Activated CD8-positive, alpha-beta T cell treated with anti-CD3 and anti-CD28 coated beads, Interleukin-2, amount 10 ng/mL, durations not matched to agents 7 days and 5 days (primary cell): ENCODE results near the gene AATK. TPM values are rescaled to one million over a fixed set of nuclear protein-coding genes. Genes with fewer than 3 reads are reported as not detected.

Experiments used
- ATAC-seq: fragments of 150-1000 bp; cut with Tn5 transposase; one replicate; pipeline ENCODE4 v1.10.0; 2021; ENCODE audit warnings: moderate library complexity
- CTCF ChIA-PET: fragments of 350-600 bp; sonication (Branson Sonifier 250); formaldehyde crosslinking; loops from one replicate; lab custom pipeline; 2021; ENCODE audit warnings: antibody characterized with exemption; lab: Charles Lee
- POLR2A ChIA-PET: fragments of 350-600 bp; sonication (Branson Sonifier 250); formaldehyde crosslinking; loops from one replicate; lab custom pipeline; 2021; ENCODE audit warnings: antibody characterized with exemption; lab: Charles Lee
- DNase-seq: peaks from one replicate; pipeline ENCODE4 v3.0.0-alpha.2; 2020
- H3K27ac Mint-ChIP-seq: one replicate; pipeline ENCODE4 v1.8.0; 2021; ENCODE audit warnings: mild to moderate bottlenecking, mixed read lengths
- H3K27me3 Mint-ChIP-seq: one replicate; pipeline ENCODE4 v1.8.0; 2021; ENCODE audit warnings: low read depth, mixed read lengths
- H3K36me3 Mint-ChIP-seq: one replicate; pipeline ENCODE4 v1.8.0; 2021; ENCODE audit warnings: low read depth, mixed read lengths
- H3K4me1 Mint-ChIP-seq: one replicate; pipeline ENCODE4 v1.8.0; 2021; ENCODE audit warnings: low read depth, mixed read lengths
- H3K4me3 Mint-ChIP-seq: one replicate; pipeline ENCODE4 v1.8.0; 2021; ENCODE audit warnings: mild to moderate bottlenecking, mixed read lengths
- H3K9me3 Mint-ChIP-seq: one replicate; pipeline ENCODE4 v1.8.0; 2022; ENCODE audit warnings: mixed read lengths; ENCODE audit not compliant: insufficient read depth
- total RNA-seq, 2 experiments: library from RNA; stranded (reverse); gene quantifications; one replicate each; pipeline ENCODE4 v1.2.3, GENCODE V29; 2021

Gene AATK
- total RNA-seq, 2 experiments from 2014 or later = 0.71 to 1.1 TPM

- no peaks in the 10 kb centered on the region for H3K27me3 Mint-ChIP-seq
- ATAC-seq (no peak), DNase-seq (no peak)
- POLR2A ChIA-PET = no interaction called here
- no peak overlapping the region for H3K27ac Mint-ChIP-seq
- no peaks in the 10 kb centered on the region for H3K4me1 Mint-ChIP-seq
- H3K4me3 Mint-ChIP-seq = no peak overlapping the region
- CTCF ChIA-PET = no interaction called here
- H3K36me3 Mint-ChIP-seq = no peaks in the 10 kb centered on the region
- H3K9me3 Mint-ChIP-seq = no peaks in the 10 kb centered on the region
Measured at GRCh38 chr17:81204578-81204977, 38.6 kb upstream of the AATK start.

- no peaks in the 10 kb centered on the region for H3K27me3 Mint-ChIP-seq
- H3K9me3 Mint-ChIP-seq = no peaks in the 10 kb centered on the region
- ATAC-seq (no peak), DNase-seq (no peak)
- no peak overlapping the region for H3K27ac Mint-ChIP-seq
- H3K36me3 Mint-ChIP-seq = no peaks in the 10 kb centered on the region
- no peak overlapping the region for H3K4me3 Mint-ChIP-seq
- CTCF ChIA-PET = no interaction called here
- POLR2A ChIA-PET = no interaction called here
- H3K4me1 Mint-ChIP-seq = no peaks in the 10 kb centered on the region
Measured at GRCh38 chr17:81203136-81203535, 37.1 kb upstream of the AATK start.

- no peak for DNase-seq
- Mint-ChIP-seq H3K9me3 (no peaks in the 10 kb centered on the region), H3K27ac (no peak overlapping the region)
Measured at GRCh38 chr17:81202318-81202717, 36.3 kb upstream of the AATK start.

GRCh38 chr17:81200695-81201580 is 34.9 kb upstream of the AATK start:
- Mint-ChIP-seq H3K4me1 (no peaks in the 10 kb centered on the region), H3K4me3 (no peak overlapping the region), H3K27me3 (no peaks in the 10 kb centered on the region), H3K36me3 (no peaks in the 10 kb centered on the region), H3K9me3 (no peaks in the 10 kb centered on the region), H3K27ac (no peak overlapping the region)
- ChIA-PET POLR2A (no interaction called here), CTCF (interaction anchor here (1.3 kb wide), 1 partner anchor 57 kb away, joined by 3 read pairs; no protein-coding TSS in a partner anchor)
- ATAC-seq (peak; percentile 79), DNase-seq (peak; percentile 58)

More at GRCh38 chr17:81202318-81202717, 36.3 kb upstream of the AATK start:
- no peaks in the 10 kb centered on the region for H3K27me3 Mint-ChIP-seq
- H3K4me3 Mint-ChIP-seq = no peak overlapping the region
- ATAC-seq = no peak
- CTCF ChIA-PET = no interaction called here
- H3K4me1 Mint-ChIP-seq = no peaks in the 10 kb centered on the region
- POLR2A ChIA-PET = no interaction called here
- H3K36me3 Mint-ChIP-seq = no peaks in the 10 kb centered on the region

- H3K36me3 Mint-ChIP-seq = no peaks in the 10 kb centered on the region
- no peak overlapping the region for H3K4me3 Mint-ChIP-seq
- H3K27ac Mint-ChIP-seq = no peak overlapping the region
- H3K4me1 Mint-ChIP-seq = no peaks in the 10 kb centered on the region
- DNase-seq (no peak), ATAC-seq (no peak)
- H3K27me3 Mint-ChIP-seq = no peaks in the 10 kb centered on the region
- H3K9me3 Mint-ChIP-seq = no peaks in the 10 kb centered on the region
- POLR2A ChIA-PET = no interaction called here
- CTCF ChIA-PET = interaction anchor here (1.3 kb wide), 1 partner anchor 56 kb away, joined by 3 read pairs; no protein-coding TSS in a partner anchor
Measured at GRCh38 chr17:81200201-81200600, 34.2 kb upstream of the AATK start.

GRCh38 chr17:81199482-81199830 is 33.4 kb upstream of the AATK start:
- H3K4me1 Mint-ChIP-seq = no peaks in the 10 kb centered on the region
- no peak for ATAC-seq
- CTCF ChIA-PET = no interaction called here

GRCh38 chr17:81198826-81199481 is 32.9 kb upstream of the AATK start:
- POLR2A ChIA-PET = no interaction called here
- H3K36me3 Mint-ChIP-seq = no peaks in the 10 kb centered on the region
- no peak for DNase-seq
- H3K9me3 Mint-ChIP-seq = no peaks in the 10 kb centered on the region
- H3K4me3 Mint-ChIP-seq = no peak overlapping the region
- ATAC-seq = no peak
- H3K4me1 Mint-ChIP-seq = no peaks in the 10 kb centered on the region
- CTCF ChIA-PET = no interaction called here
- no peak overlapping the region for H3K27ac Mint-ChIP-seq
- H3K27me3 Mint-ChIP-seq = no peaks in the 10 kb centered on the region

More at GRCh38 chr17:81199482-81199830, 33.4 kb upstream of the AATK start:
- H3K27me3 Mint-ChIP-seq = no peaks in the 10 kb centered on the region
- POLR2A ChIA-PET = no interaction called here
- no peaks in the 10 kb centered on the region for H3K36me3 Mint-ChIP-seq
- no peak overlapping the region for H3K4me3 Mint-ChIP-seq
- no peak for DNase-seq
- no peak overlapping the region for H3K27ac Mint-ChIP-seq
- no peaks in the 10 kb centered on the region for H3K9me3 Mint-ChIP-seq

GRCh38 chr17:81197831-81198490 is 31.9 kb upstream of the AATK start:
- H3K27me3 Mint-ChIP-seq = no peaks in the 10 kb centered on the region
- no peak overlapping the region for H3K27ac Mint-ChIP-seq
- H3K4me3 Mint-ChIP-seq = no peak overlapping the region
- ChIA-PET CTCF (no interaction called here), POLR2A (no interaction called here)
- no peak for ATAC-seq
- no peaks in the 10 kb centered on the region for H3K4me1 Mint-ChIP-seq
- H3K36me3 Mint-ChIP-seq = no peaks in the 10 kb centered on the region
- H3K9me3 Mint-ChIP-seq = no peaks in the 10 kb centered on the region
- DNase-seq = no peak

- Mint-ChIP-seq H3K4me1 (no peaks in the 10 kb centered on the region), H3K4me3 (no peak overlapping the region), H3K36me3 (no peaks in the 10 kb centered on the region), H3K27ac (no peak overlapping the region), H3K9me3 (no peaks in the 10 kb centered on the region), H3K27me3 (no peaks in the 10 kb centered on the region)
- DNase-seq (no peak), ATAC-seq (no peak)
- CTCF ChIA-PET = no interaction called here
- POLR2A ChIA-PET = no interaction called here
Measured at GRCh38 chr17:81197409-81197795, 31.4 kb upstream of the AATK start.

- Mint-ChIP-seq H3K4me3 (no peak overlapping the region), H3K36me3 (no peaks in the 10 kb centered on the region), H3K9me3 (no peaks in the 10 kb centered on the region), H3K27me3 (no peaks in the 10 kb centered on the region), H3K4me1 (no peaks in the 10 kb centered on the region), H3K27ac (no peak overlapping the region)
- ATAC-seq = no peak
- ChIA-PET POLR2A (no interaction called here), CTCF (no interaction called here)
- DNase-seq = no peak
Measured at GRCh38 chr17:81196505-81197408, 30.7 kb upstream of the AATK start.

GRCh38 chr17:81195941-81196495 is 30.0 kb upstream of the AATK start:
- Mint-ChIP-seq H3K4me3 (no peak overlapping the region), H3K27me3 (no peaks in the 10 kb centered on the region), H3K27ac (no peak overlapping the region), H3K36me3 (no peaks in the 10 kb centered on the region), H3K4me1 (no peaks in the 10 kb centered on the region), H3K9me3 (no peaks in the 10 kb centered on the region)
- ChIA-PET CTCF (no interaction called here), POLR2A (no interaction called here)
- DNase-seq (no peak), ATAC-seq (no peak)
